Stimulated activated naive CD4-positive, alpha-beta T cell treated with Interleukin-2 at 50 U/mL for 16 hours (primary cell): ENCODE data around the gene AADAT.

Source experiments
- DNase-seq: peaks from one replicate; lab custom pipeline; 2025; lab: John Stamatoyannopoulos, UW

AADAT gene

DNA sequence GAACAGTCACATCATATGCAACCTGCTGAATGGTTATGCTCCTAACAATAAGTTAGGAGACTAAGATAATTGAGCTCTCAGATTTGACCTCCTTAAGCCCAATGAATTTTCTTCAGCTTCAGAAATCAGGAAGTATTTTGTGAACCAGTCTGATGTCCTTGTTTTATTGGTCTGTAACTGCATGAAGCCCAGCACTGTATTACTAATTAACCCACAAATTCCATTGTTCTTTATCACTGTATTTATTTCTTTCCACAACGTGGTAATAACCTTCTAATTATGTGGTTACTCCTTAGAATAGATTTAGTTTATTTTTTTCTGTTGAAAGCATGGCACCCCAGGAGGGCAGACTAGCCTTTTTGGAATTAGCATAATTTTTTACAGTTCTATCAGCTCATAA lies 59.6 kb downstream of the AADAT start:
- no peak for DNase-seq

DNA sequence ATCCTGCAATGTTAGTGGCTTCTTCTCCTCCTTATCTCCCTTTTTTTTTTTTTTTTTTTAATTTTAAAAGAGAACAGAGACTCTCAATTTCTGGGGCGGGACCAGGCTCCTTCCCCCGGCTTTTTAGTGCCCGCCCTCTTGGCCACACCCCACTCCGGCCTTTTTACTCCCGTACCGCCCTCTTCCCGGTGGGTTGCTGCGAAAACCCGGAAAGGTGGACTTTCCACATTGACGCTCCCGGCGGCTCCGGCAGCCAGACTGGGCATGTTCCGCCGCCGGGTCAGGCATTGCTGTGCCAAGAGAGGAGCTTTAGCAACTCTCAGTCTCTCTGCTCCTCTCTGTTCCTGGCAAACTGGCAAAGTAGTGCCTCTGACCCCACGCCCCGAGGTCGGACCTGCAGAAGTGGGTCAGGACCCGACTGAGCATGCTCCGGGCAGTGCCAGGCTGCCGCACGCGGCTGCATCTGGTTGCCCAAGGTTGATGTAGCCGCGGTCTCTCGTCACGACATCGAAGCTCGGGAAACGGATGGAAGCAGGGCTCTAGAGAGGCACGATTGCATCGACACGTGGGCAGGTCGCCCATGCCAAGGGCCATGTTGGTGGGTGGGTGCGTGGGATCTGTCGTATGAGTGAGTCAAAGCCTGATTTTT lies 62.5 kb downstream of the AADAT start:
- DNase-seq, result peak; percentile 90

DNA sequence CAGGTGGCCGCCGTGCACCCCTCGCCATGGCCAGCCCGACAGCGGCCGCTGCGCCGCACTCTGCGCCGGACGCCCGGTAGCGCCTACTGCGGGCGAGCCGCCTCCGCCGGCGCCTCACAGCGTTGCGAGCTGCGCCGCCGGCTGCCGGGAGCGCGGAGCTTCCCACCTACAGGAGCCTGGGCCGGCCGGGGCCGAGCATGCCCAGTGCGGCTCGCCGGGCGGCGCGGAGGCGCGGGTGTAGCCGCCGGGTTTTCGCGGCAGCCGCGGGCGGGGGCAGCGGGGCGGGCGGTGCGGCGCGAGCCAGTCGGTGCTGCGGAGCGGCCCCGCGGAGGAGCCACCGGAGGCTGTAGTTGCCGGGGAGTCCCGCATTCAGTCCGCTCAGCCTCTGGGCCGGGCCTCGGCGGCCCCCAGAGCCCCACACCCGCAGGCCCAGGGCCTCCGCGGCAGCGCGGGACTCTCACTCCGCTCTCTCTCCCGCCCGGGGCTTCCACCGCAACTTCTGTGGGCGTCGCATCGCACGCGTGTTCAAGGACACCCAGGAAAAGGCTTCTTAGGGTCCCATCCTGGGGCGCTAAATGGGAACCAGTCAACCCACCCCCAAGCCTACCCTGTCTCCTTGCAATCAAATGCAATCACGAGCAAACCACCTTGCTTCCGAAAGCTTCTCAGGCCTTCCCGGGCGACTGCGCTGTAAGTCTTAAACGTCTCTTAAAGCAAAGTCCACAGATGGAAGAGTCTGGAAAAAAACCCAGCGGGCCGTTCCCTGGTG lies 63.3 kb downstream of the AADAT start, which contains the start of gene MFAP3L:
Gene MFAP3L (minus strand): TSS at position 143 of the 769 bp plus-strand sequence. CDS start 20,518 bp downstream, outside the sequence.
- peak; percentile 79 for DNase-seq

DNA sequence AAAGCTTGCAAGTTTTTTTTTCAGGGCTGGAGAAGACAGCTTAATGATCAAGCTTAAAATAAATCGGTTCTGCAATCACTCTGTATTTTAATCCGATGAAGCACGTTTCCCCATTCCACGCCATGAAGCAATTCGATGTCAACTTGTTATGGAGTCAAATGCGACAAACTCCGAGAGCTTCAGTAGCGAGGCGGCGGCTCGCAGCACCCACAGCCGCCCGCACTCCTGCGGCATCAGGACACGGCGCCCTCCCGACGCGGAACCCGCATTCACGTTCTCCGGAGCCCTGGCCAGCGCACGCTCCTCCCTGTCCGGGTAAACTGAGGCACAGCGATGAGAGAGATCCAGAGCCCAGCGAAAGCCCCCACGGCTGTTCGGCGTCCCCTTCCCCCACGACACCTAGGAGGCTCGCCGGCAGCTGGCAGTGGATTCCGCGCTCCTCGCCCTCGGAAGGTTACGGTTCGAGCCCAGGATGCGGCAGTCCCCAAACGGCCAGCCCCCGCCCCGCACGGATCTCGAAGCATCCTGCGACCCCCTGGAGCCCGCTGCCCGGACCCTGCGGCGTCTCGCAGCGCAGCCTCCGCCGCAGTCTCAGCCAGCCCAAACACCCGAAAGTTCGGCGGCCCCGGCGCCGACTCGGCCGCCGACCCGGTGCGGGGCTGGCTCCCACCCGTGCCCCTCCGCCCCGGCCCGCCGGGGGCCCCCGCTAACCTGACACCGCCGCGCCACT lies 64.1 kb downstream of the AADAT start:
- peak; percentile 10 for DNase-seq

DNA sequence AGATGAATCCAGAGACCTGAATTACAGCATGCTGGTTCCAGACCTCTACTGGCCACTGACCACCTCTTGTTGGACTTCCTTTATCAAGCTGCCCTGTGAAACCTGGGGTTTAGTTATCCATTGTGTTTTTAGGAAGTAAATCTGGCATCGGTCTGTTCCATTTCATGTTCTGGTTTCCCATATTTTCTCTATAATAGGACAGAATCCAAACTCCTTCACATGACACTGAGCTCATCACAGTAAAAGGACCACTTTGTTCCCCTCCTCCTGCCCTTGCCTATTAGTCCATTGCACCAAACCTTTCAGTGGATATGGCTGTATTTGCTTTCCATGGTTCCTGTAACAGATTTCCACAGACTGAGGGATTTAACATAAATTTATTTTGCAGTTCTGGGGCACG lies 67.5 kb downstream of the AADAT start:
- no peak for DNase-seq

DNA sequence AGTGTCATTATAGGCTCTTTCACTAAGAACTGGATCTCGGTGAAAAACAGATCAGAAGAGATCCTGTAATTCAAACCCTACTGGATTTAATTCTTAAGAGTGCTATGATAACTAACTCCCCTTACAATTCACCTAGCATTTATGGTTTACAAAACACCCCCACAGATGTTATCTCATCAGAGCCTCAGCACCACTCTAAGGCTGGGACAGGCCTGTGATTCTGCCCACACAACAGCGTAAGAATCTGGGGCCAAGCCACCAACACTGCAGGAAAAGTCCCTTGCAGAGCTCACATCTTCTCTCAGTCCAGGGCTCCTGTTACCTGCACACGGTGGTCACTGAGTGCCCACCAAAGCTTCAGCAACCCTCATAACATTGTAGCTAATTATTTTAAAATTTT lies 72.5 kb downstream of the AADAT start:
- no peak for DNase-seq

DNA sequence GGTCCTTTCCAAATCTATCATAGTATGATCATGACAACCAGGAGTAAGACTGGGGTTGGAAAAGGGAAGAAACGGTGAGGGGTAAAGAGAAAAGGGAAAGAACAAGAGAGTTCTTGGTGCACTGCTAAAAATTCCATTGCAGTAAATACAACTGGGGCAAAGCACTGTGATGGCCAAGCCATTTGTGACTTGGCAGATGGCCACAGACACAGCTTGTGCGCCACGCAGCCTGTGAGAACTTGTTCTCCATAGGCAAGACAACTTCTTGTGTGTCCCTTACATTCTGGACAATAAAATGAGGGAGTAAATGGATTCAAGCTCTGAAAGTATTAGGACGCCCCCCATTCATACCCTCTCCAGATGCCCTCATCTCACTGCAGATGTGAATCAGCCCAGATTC lies 74.5 kb downstream of the AADAT start:
- no peak for DNase-seq

DNA sequence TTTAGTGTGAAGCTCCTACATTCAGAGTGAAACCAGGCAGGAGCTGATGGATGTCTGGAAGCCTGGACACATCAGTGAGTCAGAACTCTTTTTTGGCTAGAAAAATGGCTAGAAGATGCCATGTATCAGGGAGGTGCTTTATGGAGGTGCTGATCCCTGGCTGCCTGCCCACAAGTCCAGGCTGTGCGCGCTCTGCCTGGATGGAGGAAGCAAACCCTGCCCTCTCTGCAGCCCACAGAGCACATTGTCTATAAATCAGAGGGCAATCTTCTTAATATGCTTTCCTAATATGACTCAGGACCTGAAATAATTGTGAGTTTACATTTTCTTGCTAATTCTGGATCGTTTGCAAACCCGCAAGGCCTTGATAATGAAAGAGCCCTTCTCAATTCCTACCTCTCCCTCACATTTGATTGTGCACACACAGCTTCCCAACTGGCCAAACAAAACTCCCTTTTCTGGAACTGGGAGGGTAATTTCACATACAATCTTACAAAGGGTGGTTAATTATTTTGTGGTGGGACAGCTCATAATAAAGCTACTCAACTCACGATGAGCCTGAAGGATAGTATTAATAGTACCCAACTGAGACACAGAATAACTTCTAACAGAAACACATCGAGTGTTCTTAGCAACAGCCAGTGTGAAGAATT lies 75.3 kb downstream of the AADAT start:
- DNase-seq, result no peak

DNA sequence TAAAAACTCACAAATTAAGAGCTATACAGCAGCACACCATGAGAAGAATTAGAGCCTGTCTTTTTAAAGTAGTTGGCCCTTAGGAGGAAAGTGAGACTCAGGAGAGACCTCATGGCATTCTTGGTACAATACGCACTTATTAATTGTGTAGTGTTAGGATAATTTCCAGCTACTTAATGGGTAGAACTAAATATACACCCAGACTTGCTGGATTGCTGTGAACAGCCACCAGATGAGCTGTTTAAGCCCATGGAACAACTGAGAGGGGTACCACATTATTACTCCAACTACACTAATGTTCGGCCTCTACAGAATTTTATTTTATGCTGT lies 77.2 kb downstream of the AADAT start:
- DNase-seq, result no peak

DNA sequence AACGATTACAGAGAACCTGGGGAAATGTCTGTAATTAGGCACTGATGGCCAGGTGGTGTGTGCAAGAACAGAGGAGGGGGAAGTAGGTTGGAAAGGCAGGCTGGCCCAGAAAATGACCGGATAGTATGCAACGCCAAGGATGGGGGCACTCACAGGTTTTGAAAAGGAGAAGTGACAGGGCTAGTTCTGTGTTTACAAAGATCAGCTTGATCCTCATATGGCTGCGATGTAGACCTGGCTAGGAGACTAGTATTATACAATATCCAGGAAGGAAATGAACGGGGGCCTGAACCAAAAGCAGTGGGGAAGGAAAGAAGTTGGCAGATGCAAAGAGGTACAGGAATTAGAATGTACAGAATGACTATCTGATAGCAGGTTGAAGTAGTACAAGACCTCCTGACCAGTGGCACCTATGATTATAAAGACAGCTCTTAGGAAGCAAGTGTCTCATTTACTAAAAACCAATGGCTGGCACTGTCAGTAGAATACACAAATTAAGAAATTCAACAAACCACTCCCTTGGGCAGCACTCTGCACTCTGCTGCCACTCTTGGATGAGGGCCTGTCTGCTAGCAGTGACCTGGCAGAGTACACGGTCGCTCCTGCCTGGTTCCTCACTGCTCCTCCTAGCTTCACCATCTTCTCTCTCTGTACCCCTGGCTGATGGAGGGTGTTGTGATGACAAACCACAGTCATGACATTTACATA lies 77.7 kb downstream of the AADAT start:
- DNase-seq, result no peak
